Heart left ventricle (tissue), 16 donors: ENCODE measurements around the gene SV2A. TPM values are rescaled to one million over a fixed set of nuclear protein-coding genes. Genes with fewer than 3 reads are reported as not detected.
A peak's percentile ranks its signal among the peaks of the same experiment; 100 is the strongest.
"Not testable (repeated sequence)": the region's sequence is repeated elsewhere in the genome, so short reads cannot be mapped to it uniquely, and the experiment has no call there.

Source experiments
- ATAC-seq, 4 donors: fragments of 200-7000 bp; cut with Tn5 transposase; one replicate each; pipeline ENCODE4 v1.9.1; 2020 to 2022; ENCODE audit warnings: moderate library complexity in 4 of 4, mild to moderate bottlenecking in 3 of 4, moderate number of reproducible peaks in 1 of 4
- DNase-seq, 5 donors: peaks; one replicate each; pipeline ENCODE4 v3.0.0-alpha.2; 2020
- H3K27ac ChIP-seq, 12 donors: fragments of 200-600 bp; sonication (generic) in 4 of 12; one replicate each; pipeline versions ENCODE4 v1.5.0 to v1.8.0; 2016 to 2022; ENCODE audit warnings: mild to moderate bottlenecking in 2 of 12
- H3K27me3 ChIP-seq, 9 donors: fragments of 200-600 bp; sonication (generic) in 2 of 9; one replicate each; pipeline versions ENCODE4 v1.5.1 to v1.8.0; 2016 to 2022; ENCODE audit warnings: mild to moderate bottlenecking in 3 of 9
- H3K36me3 ChIP-seq, 9 donors: fragments of 200-600 bp; sonication (generic) in 2 of 9; one replicate each; pipeline versions ENCODE4 v1.5.0 to v1.8.0; 2018 to 2022; ENCODE audit warnings: mild to moderate bottlenecking in 2 of 9
- H3K4me1 ChIP-seq, 12 donors: fragments of 200-600 bp; sonication (generic) in 4 of 12; one replicate each; pipeline versions ENCODE4 v1.5.0 to v1.8.0; 2016 to 2022; ENCODE audit warnings: mild to moderate bottlenecking in 3 of 12
- H3K4me3 ChIP-seq, 12 donors: fragments of 200-600 bp; sonication (generic) in 4 of 12; one replicate each; pipeline versions ENCODE4 v1.5.0 to v1.8.0; 2017 to 2022; ENCODE audit warnings: mild to moderate bottlenecking in 9 of 12, moderate library complexity in 4 of 12
- H3K9me3 ChIP-seq, 12 donors: fragments of 200-600 bp; sonication (generic) in 4 of 12; one replicate each; pipeline versions ENCODE4 v1.5.0 to v1.8.0; 2016 to 2022; ENCODE audit warnings: mild to moderate bottlenecking in 1 of 12
- POLR2A ChIP-seq, 2 donors: fragments of 450-650 bp; IDR thresholded peaks; one replicate each; pipeline ENCODE4 v1.6.1; 2017; ENCODE audit warnings: antibody characterized with exemption in 2 of 2, mild to moderate bottlenecking in 2 of 2, moderate library complexity in 2 of 2
- WGBS, 4 donors: extraction: QIAGEN DNeasy Blood & Tissue Kit in 2 of 4; methylation state at CpG; one replicate each; pipeline versions ENCODE4 v1.1.5 to v1.1.7; 2013 to 2018; 5-methylcytosine and 5-hydroxymethylcytosine counted together
- intact Hi-C, 10 donors: fragments of 100-400 bp; cut with DNase I; formaldehyde crosslinking; loops; one replicate each; pipeline versions ENCODE4 v1.11.1 to v1.14.2; 2022
- polyA plus RNA-seq, 2 donors: library from polyadenylated mRNA; stranded (reverse); fragments of 200-250 nt; gene quantifications; one replicate each; pipeline ENCODE4 v1.2.3, GENCODE V29; 2013
- total RNA-seq, 9 donors: library from RNA; depleted of rRNA in 2 of 9; stranded (reverse); fragments of >200 nt in 2 of 9; fragmentation: NEBNext Ultra II Directional in 3 of 9; extraction: Animal tissue kit (Norgen Biotek cat#: 25700) in 3 of 9; gene quantifications; one replicate each; pipeline versions ENCODE4 v1.1.0 to v1.2.4, GENCODE V29; 2016 to 2023
- TF ChIP-seq, protein P1 (sequence below), 12 donors: fragments of 200-600 bp; sonication (generic) in 4 of 12; IDR thresholded peaks; one replicate each; pipeline versions ENCODE4 v1.5.0 to v1.8.0; 2018 to 2022; ENCODE audit warnings: antibody characterized with exemption in 12 of 12, mild to moderate bottlenecking in 5 of 12
- donor health status: ischemic (EF 13 %, LVEDD 7.1; RV severe dilation, severe dysfunction).
- donor health status: healthy with polysubstance abuse.
- donor health status: DM: no; HTN: yes; CAD: no.
- donor health status: DM: no; HTN: no; CAD: no.
- donor health status: ischemic (EF 25% LVEDD 6.9; RV normal size, moderate dysfunction).
- donor health status: ischemic (EF 25% LVEDD 5.7; RV mildly dilated, moderate dysfunction).
- donor health status: healthy.
- donor health status: DM: yes; HTN: yes; CAD: no.
- donor health status: ischemic (EF 35%, LVEDD 5.7; RV mildly dilated, moderate dysfunction).
- donor health status: nonischemic (EF 11% LVEDD 7.7; RV severe dilation, severe dysfunction).
- donor health status: DM: yes; HTN: yes; CAD: no.
- donor health status: PGD.
- donor health status: ischemic (EF 29% LVEDD 5.4; RV normal size, mild dysfunction).
- donor health status: nonischemic (EF 23%, LVEDD 6.1; RV moderate dilation, normal function).

Gene SV2A
- total and polyA plus RNA-seq, 11 donors: 0.20 to 1.4 (median 0.32) TPM

DNA sequence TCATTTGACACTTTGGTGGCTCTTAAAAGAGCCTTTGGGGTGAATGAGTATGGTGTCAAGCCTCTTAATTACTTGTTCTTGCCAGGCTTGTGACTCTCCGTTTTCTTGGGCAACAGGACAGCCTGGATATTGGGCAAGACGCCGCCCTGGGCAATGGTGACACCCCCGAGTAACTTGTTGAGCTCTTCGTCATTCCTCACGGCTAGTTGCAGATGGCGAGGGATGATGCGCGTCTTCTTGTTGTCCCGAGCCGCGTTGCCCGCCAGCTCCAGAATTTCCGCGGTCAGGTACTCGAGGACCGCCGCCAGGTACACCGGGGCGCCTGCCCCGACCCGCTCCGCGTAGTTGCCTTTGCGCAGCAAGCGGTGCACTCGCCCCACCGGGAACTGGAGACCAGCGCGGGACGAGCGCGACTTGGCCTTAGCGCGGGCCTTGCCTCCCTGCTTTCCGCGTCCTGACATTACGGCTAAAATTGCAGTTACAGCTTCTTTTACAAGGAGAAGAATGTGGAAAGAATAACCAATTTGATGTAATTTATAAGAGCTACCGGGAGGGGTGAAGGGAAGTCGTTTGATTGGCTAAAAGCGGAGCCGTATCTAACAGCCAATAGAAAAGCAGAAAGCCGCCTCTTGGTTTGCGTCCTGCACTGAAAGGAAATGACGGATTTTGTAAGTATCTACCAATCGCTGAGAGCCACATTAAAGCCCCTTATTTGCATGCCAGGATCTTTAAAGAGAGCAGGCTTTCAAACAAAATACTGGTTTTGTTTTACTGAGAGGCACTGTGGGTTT is 30.0 kb downstream of the SV2A start:
- peak; percentile 77 to 91 (median 84) for DNase-seq
- intact Hi-C loops: loop anchor here in 5 of 10 donors (1.0 to 2.0 kb wide), 3 partner anchors 39 to 52 kb away; partner anchors contain the start of gene SF3B4 (in 3 of the 5)
- TF ChIP-seq, protein P1, sequence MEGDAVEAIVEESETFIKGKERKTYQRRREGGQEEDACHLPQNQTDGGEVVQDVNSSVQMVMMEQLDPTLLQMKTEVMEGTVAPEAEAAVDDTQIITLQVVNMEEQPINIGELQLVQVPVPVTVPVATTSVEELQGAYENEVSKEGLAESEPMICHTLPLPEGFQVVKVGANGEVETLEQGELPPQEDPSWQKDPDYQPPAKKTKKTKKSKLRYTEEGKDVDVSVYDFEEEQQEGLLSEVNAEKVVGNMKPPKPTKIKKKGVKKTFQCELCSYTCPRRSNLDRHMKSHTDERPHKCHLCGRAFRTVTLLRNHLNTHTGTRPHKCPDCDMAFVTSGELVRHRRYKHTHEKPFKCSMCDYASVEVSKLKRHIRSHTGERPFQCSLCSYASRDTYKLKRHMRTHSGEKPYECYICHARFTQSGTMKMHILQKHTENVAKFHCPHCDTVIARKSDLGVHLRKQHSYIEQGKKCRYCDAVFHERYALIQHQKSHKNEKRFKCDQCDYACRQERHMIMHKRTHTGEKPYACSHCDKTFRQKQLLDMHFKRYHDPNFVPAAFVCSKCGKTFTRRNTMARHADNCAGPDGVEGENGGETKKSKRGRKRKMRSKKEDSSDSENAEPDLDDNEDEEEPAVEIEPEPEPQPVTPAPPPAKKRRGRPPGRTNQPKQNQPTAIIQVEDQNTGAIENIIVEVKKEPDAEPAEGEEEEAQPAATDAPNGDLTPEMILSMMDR (IDR thresholded peaks at IDR 0.05): no peak
- TF ChIP-seq POLR2A (IDR thresholded peaks at IDR 0.05): peak; percentile 36 to 93
- Histone ChIP-seq H3K27me3 (no peaks in the 10 kb centered on the region), H3K9me3 (no peaks in the 10 kb centered on the region), H3K27ac (peak overlapping the region; percentile 87 to 100 (median 96)), H3K4me3 (peak overlapping the region; percentile 42 to 86 (median 67)), H3K36me3 (no peaks in the 10 kb centered on the region), H3K4me1 (peaks cover 0 to 29% (median 18%) of the 10 kb centered on the region in 12 donors)
- WGBS, 4 donors: 0 to 1% (median 0%) methylated on average over 45 to 46 of the region's 46 CpGs
- peak; percentile 73 to 76 (median 73) for ATAC-seq

DNA sequence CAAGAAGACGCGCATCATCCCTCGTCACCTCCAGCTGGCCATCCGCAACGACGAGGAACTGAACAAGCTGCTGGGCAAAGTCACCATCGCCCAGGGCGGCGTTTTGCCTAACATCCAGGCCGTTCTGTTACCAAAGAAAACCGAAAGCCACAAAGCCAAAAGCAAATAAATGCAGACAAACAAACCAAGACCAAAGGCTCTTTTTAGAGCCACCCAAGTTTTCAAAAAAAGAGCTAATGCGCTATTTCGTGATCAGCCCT is 30.5 kb downstream of the SV2A start:
- H3K27ac ChIP-seq: peak overlapping the region; percentile 87 to 100 (median 96)
- DNase-seq, H3K27me3 ChIP-seq, H3K9me3 ChIP-seq, ATAC-seq, intact Hi-C loops, H3K36me3 ChIP-seq: not testable (repeated sequence)
- peak overlapping the region; percentile 42 to 86 (median 67) for H3K4me3 ChIP-seq
- peaks cover 0 to 29% (median 18%) of the 10 kb centered on the region in 12 donors for H3K4me1 ChIP-seq
- WGBS, 4 donors: 0 to 1% (median 0%) methylated on average over 13 of the region's 13 CpGs

- peak; percentile 82 to 88 (median 86) for ATAC-seq
- Histone ChIP-seq H3K4me1 (peaks cover 0 to 29% (median 19%) of the 10 kb centered on the region in 12 donors), H3K27ac (peak overlapping the region; percentile 87 to 100 (median 97)), H3K27me3 (no peaks in the 10 kb centered on the region), H3K9me3 (no peaks in the 10 kb centered on the region), H3K4me3 (peak overlapping the region; percentile 53 to 86 (median 67)), H3K36me3 (no peaks in the 10 kb centered on the region)
- TF ChIP-seq, protein P1 (IDR thresholded peaks at IDR 0.05): no peak
- TF ChIP-seq POLR2A (IDR thresholded peaks at IDR 0.05): peak; percentile 99
- peak; percentile 83 to 94 (median 92) for DNase-seq
- intact Hi-C loops: no loop called here
- WGBS, 4 donors: 0% methylated on average over 60 to 62 of the region's 62 CpGs
These were observed 31.0 kb downstream of the SV2A start for GRCh38 chr1:149886396-149887195.

GRCh38 chr1:149886121-149886395 is 31.6 kb downstream of the SV2A start:
- ATAC-seq (peak in 2 of 4 donors; percentile 1 to 5), DNase-seq (peak in 1 of 5 donors; percentile 10)
- Histone ChIP-seq H3K4me3 (peak overlapping the region; percentile 53 to 86 (median 67)), H3K27ac (peak overlapping the region; percentile 80 to 100 (median 97)), H3K4me1 (peaks cover 0 to 29% (median 19%) of the 10 kb centered on the region in 12 donors)
- H3K9me3 ChIP-seq, intact Hi-C loops, H3K36me3 ChIP-seq, H3K27me3 ChIP-seq: not testable (repeated sequence)
- WGBS, 4 donors: 0 to 1% (median 1%) methylated on average over 6 to 19 of the region's 19 CpGs
